Retinal pigment epithelial cell (primary cell): ENCODE data around the gene OVCH2.

ENCODE experiments used
- DNase-seq: peaks from one replicate; pipeline ENCODE4 v3.0.0-alpha.2; 2010; ENCODE audit warnings: low read depth
- H3K4me3 ChIP-seq: 2 replicates; pipeline ENCODE4 v1.5.1; 2011; ENCODE audit warnings: mild to moderate bottlenecking, low read length, control low read depth, moderate library complexity
- CTCF ChIP-seq: conservative IDR thresholded peaks from 2 replicates; pipeline ENCODE4 v1.5.1; 2011; ENCODE audit warnings: low read depth, low read length, control low read depth, inconsistent platforms

The OVCH2 gene

GRCh38 chr11:7692426-7692825 is 13.9 kb downstream of the OVCH2 start:
- no peak overlapping the region for H3K4me3 ChIP-seq
- no peak for DNase-seq
- TF ChIP-seq CTCF: no peak

- no peak overlapping the region for H3K4me3 ChIP-seq
- DNase-seq: no peak
- no peak for TF ChIP-seq CTCF
Measured at GRCh38 chr11:7691759-7692350, 14.4 kb downstream of the OVCH2 start.

- no peak for DNase-seq
- H3K4me3 ChIP-seq: no peak overlapping the region
- TF ChIP-seq CTCF: no peak
Measured at GRCh38 chr11:7690648-7691047, 15.6 kb downstream of the OVCH2 start.

- H3K4me3 ChIP-seq: no peak overlapping the region
- DNase-seq: no peak
- no peak for TF ChIP-seq CTCF
Measured at GRCh38 chr11:7689239-7689638, 17.0 kb downstream of the OVCH2 start.

GRCh38 chr11:7688238-7688826 is 17.9 kb downstream of the OVCH2 start:
- DNase-seq: no peak
- H3K4me3 ChIP-seq: no peak overlapping the region
- peak; percentile 92 for TF ChIP-seq CTCF

GRCh38 chr11:7687386-7687785 is 18.9 kb downstream of the OVCH2 start:
- no peak for TF ChIP-seq CTCF
- H3K4me3 ChIP-seq: no peak overlapping the region
- no peak for DNase-seq

GRCh38 chr11:7686761-7687160 is 19.5 kb downstream of the OVCH2 start:
- H3K4me3 ChIP-seq: no peak overlapping the region
- DNase-seq: no peak
- no peak for TF ChIP-seq CTCF
